D721Med (cell line): ENCODE results near the gene ALAS1.

Source experiments
- DNase-seq: peaks from one replicate; pipeline ENCODE4 v3.0.0; 2011; ENCODE audit warnings: low spot score; ENCODE audit not compliant: insufficient read length
- FAIRE-seq: peaks from 2 replicates; lab custom pipeline; 2011; peaks lifted over from hg19 to GRCh38; lab: Jason Lieb, UNC
- CTCF ChIP-seq: IDR thresholded peaks from 2 replicates; pipeline ENCODE4 v1.5.1; 2012; ENCODE audit warnings: mild to moderate bottlenecking, control low read depth; ENCODE audit not compliant: insufficient read depth; ENCODE audit errors: missing control alignments

The ALAS1 gene

DNA sequence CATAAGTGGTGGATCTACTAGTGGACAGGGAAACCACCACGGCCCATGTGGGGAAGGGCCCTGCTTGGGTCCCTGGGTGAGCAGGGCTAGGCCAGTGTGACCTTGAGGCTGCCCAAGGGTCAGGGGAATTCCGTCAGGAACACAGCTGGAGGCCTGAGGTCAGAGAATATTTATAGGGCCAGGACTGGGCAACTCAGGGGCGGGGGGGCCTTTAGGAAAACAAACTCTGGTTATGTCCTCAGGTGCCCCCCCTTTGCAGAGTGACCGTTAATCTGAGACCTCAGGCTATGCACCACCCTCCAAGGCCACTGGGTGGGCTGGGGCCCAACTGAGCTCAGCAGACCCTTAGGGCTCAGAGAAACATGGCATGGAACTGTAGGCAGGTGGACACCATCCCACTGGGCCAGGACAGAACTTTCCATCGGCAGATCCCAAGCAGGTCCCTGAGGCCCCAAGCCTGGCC is 38.5 kb downstream of the ALAS1 start:
- no peak for TF ChIP-seq CTCF

GRCh38 chr3:52237006-52237656 is 39.2 kb downstream of the ALAS1 start:
- DNase-seq (no peak), FAIRE-seq (no peak)
- TF ChIP-seq CTCF: no peak

More for the DNA sequence above, 38.5 kb downstream of the ALAS1 start:
- FAIRE-seq: no peak
- no peak for DNase-seq

GRCh38 chr3:52237657-52238172 is 39.8 kb downstream of the ALAS1 start:
- no peak for TF ChIP-seq CTCF
- no peak for DNase-seq
- no peak for FAIRE-seq

DNA sequence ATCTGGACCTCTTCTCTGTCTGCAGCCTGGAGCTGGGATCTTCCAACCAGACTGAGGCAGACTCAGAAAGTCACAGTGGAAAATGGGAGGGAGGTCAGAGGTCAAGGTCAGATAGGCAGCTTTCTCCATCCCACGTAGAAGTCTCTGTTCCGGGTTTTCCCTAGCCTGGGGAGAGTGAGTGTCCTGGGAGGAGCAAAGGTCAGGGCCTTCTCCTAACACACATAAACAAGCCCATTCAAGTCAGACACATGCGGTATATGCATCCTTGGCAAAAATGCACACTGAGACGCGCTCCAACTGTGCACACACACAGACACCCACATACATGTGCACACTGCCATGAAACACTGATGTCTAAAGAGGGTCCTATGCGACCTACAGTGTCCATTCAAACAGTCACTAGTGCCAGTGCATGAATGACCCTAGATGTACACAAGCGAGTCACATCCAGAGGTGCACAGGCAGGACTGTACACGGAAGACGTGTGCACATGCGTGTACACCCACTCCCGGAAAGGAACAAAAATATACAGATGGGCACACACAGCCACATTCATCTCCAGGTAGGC is 40.3 kb downstream of the ALAS1 start:
- DNase-seq (no peak), FAIRE-seq (no peak)
- TF ChIP-seq CTCF: no peak

GRCh38 chr3:52238761-52239701 is 41.1 kb downstream of the ALAS1 start, which contains the start of gene TWF2:
TSS of gene TWF2 (minus strand) at chr3:52239158. CDS start at chr3:52239016, 142 bp downstream.
- TF ChIP-seq CTCF: no peak
- peak; percentile 99 for DNase-seq
- FAIRE-seq: no peak

GRCh38 chr3:52240059-52240885 is 42.3 kb downstream of the ALAS1 start:
- FAIRE-seq (peak; percentile 87), DNase-seq (peak; percentile 88)
- TF ChIP-seq CTCF: peak; percentile 34
